GM18505 (cell line): Measurements from ENCODE around the gene CSTF1.
A peak's percentile ranks its signal among the peaks of the same experiment; 100 is the strongest.

Source experiments
- ATAC-seq: cut with Tn5 transposase; IDR thresholded peaks from one replicate; pipeline ENCODE4 v1.9.1; 2021; ENCODE audit not compliant: unreplicated experiment
- POLR2A ChIP-seq: IDR thresholded peaks from 4 replicates; pipeline ENCODE4 v1.6.1; 2011; ENCODE audit warnings: borderline replicate concordance; ENCODE audit not compliant: insufficient read depth, insufficient read length; ENCODE audit errors: extremely low read depth

Gene CSTF1

DNA sequence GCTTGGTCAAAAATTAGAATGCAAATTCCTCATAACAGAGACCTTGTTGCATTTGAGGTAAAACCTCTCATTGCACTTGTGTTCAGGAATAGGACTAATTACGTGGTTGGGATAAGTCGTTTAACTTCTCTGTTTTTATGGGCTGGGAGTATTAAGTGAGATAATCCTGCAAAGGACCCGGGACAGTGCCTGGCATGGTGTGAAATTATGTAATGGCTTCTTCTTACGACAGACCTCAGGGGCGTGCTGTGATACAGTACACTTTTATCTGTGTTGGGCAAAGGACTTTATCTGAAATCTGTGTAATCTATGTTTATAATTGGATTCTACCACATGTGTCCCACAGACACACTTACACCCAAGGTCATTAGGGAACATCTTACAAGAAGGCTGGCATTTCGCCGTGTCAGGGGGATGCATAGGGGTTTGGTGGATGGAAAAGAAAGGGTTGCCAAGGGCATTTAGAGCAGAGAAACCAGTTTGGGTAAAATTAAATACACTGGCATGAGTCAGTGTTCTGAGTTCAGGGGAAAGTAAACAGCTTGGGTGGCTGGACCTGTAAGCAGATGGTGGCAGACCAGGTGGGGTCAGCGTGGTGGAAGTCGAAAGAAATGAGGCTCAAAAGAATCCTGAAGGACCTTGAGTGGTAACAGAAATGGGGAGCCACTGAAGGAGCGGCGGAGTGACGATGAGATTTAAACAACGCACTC lies 58.8 kb downstream of the CSTF1 start:
- no peak for TF ChIP-seq POLR2A
- ATAC-seq, result no peak

DNA sequence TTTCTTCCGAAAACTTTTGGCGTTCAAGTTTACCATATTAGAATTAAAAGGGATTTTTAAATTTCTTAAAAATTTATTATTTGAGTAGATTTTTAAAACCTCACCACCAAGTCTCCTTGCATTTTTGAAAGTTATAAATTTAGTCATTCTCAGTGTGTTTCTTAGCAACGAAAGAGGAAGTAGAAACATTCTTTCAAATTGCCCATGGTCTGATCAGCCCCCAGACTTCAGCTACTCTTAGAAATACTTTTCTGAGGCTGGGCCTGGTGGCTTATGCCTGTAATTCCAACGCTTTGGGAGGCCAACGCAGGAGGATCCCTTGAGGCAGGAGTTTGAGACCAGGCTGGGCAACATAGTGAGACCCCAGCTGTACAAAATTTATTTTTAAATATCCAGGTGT lies 60.9 kb downstream of the CSTF1 start:
- no peak for TF ChIP-seq POLR2A
- ATAC-seq, result peak; percentile 73

DNA sequence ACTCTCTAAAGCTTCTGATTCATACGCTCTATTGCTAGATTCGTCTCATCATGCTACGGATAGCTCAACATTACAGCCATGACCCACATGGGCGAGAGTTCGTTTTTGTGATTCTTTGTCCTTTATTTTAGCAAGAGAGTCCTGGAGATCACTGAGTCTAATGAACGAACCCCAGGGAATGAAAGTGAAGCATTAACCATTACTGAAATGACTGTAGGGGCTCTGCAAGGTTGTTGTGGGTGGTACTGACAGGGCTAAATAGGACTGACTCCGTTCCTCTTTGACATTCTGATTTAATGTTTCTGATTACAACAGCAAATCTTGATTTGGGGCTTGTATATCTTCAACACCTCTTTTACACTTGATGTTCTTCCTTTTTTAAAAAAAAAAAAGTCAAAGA lies 62.3 kb downstream of the CSTF1 start:
- ATAC-seq, result peak; percentile 82
- TF ChIP-seq POLR2A, result no peak
